HG02763 (cell line): ENCODE results near the gene TMEM54.

Experiments used
- ATAC-seq: cut with Tn5 transposase; IDR thresholded peaks from one replicate; pipeline ENCODE4 v1.9.1; 2021; ENCODE audit warnings: mild to moderate bottlenecking, moderate library complexity; ENCODE audit not compliant: unreplicated experiment

Gene TMEM54

DNA sequence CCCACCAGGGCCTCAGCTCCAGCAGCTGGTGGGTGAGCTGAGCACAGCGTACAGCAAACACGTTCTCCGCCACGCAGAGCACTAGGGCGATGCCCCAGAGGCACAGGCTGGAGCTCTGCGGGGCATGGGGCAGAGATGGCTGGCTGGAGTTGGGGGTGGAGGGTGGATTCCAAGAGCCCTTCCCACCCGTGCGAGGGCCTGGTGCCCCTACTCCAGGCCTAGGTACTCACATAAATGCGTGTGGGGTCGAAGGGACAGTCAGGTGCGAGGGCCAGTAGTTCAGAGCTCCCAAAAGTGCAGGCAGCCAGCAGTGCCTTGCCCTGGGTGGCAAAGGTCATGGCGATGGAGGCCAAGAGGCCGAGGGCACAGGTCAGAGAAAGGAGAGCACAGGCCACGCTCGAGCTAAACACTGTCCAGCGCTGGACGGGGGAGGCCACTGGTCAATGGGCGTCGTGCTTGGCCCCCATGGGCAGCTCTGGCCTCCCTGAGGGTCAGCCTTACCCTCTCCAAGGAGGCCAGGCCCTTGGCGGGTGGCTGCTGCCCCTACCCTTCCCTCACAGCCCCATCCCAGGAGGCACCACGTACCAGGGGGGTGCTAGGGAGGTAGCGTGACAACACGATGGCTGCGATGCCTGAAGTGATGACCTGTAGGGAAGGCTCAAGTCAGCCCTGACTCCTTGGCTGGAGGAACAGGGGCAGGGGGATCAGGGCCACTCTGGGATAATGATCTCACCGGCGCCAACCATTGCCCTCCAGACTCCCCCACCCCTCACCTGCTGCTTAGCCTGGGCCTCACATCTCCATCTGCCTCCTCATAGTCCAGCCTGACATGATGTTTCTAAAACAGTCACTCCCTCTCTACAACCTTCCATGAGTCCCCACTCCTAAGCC is 5.6 kb downstream of the TMEM54 start:
- no peak for ATAC-seq

GRCh38 chr1:32894681-32895080 is 6.5 kb downstream of the TMEM54 start:
- no peak for ATAC-seq

DNA sequence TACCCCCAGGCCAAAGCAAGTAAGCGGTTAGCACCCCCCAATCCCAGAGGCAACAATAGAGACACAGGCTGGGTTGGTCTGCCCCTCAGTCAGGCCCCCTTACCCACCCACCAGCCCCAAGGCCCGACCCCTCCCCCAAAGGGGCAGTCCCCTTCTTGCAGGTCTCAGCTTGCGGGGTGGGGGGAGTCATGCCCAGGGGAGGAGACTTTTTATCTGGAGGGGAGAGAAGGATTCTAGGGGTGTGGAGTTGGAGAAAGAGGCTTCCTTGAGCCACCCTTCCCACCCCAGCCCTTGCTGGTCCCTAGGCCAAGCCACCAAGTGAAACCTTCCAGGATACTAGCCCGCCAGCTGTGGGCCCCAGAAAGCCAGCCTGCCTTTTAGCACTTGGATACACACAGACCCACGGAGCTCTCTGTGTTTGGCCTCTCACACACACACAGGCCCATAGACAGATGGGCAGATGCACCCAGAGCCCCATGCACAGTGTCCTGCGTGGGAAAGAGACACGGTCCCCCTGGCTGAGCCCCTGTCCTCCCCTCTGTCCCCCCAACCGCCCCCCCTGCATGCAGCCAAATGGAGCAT is 7.1 kb downstream of the TMEM54 start:
- no peak for ATAC-seq

DNA sequence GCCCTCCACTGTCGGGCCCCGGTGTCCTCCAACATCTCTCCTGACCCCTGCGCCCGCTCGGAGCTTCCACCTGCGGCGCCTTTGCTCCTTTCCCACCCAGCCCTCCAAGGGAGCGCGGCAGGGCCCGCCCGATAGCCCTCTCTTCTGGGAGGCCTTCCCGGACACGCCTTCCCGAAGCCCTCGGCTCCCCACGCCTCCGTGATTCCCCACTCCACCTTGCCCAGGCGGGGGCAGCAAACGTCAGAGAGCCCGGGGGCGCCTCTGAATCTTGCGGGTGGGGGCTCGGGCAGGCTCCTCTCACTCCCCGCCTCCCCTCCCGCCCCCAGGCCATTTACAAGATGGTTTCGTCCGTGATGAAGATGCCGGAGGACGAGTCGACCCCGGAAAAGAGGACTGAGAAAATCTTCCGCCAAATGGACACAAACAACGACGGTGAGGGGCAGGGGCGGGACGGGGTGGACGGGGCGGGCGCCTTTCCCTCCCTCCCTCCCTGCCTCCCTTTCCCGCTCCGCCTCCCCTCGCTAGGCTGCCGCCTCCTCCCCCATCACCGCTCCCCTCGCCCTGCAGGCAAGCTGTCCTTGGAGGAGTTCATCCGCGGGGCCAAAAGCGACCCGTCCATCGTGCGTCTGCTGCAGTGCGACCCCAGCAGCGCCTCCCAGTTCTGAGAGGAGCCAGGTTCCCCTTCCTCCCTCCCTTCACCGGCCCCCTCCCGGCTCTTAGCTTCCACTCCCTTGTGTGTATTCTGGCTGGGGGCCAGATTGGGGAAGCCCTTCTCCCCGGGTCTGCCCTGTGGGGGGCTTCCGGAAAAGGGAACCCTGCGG is 7.8 kb downstream of the TMEM54 start:
- ATAC-seq: no peak

DNA sequence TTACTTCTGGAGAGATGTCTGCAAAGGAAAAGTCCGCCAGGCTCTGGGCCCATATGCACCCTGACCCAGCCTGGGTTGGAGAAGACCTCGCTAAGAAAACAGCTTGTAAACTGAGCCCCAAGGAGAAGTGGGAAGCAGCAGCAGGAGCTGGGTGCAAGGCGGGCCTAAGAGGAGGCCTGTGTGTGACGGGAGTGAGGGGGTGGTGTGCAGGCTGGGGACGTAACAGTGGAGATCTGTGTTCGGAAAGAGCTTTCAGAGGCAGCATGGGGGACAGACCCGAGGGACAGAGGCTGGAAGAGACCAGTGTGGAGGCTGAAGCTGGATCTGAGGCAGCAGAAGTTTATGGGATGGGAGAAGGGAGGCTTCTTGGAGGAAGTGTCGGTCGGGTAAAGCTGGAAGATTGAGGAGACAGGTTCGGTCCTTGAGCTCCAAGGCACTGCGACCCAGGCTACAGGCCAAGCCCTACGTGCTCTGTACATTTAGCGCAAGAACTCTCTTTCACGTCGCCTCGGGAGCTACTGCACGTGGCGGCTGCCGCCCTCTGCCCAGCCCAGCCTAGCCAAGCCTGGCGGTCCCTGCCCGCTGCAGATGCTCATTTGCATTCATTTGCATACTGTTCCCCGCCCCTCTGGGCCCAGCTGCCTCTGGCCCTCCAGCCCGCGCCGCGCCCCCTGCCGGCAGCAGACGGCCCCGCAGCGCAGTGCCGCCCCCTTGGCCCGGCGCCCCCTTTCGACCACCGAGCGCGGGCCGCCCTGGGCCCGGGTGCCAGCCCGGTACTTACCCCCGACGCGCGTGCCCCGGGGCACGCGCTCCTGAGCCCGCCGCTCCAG is 8.6 kb downstream of the TMEM54 start:
- no peak for ATAC-seq

- no peak for ATAC-seq
Measured at GRCh38 chr1:32891630-32892029, 9.6 kb downstream of the TMEM54 start.

DNA sequence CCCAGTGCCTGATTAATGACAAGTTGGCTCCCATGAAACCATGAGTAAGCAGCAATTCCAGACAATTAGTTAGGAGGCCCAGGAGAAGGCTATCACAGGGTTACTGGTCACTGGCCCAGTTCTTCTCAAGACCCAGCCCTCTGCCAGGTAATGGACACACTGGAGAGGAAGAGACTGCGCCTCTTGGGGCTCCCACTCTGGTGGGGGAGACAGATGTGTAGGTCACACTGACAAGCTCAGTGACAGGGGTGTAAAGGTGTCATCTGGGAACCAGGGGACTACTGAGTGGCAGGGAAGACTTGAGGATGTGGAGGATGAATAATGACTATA is 10.0 kb downstream of the TMEM54 start:
- no peak for ATAC-seq

DNA sequence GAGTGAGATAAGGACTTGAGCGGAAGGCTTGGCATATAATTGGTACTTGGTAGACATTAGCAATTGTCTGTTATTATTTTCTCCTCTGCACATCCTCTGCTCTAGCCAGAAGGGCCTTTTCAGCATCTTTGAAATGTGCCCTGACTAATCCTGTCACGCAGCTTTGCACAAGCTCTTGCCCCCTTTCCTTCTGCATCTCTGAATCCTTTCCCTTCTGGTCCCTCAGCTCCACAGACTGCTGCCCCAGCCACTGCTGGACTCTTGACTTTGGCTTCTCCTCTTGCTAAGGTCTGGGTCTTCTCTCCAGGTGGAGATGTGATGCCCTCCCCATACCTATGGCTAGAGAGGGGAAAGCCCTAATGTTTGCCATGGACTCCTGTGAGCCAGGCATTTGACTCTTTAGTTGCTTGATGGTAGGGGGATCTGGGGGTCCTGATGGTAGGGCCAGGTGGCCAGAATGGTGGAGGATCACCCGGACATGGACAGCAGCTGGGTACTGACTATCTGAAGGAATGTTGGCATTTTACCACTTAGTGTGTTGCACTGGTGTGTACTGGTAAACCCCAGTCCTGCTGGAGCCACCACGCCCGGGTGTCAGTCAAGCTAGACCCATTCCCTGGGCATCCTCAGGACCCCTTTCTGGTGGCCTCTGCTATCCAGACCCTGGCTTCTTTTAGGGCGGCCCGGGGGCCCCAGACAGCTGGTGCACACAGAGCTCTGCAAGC is 10.5 kb downstream of the TMEM54 start:
- no peak for ATAC-seq

GRCh38 chr1:32889731-32890278 is 11.4 kb downstream of the TMEM54 start:
- ATAC-seq: no peak

GRCh38 chr1:32888677-32889420 is 12.3 kb downstream of the TMEM54 start:
- no peak for ATAC-seq

GRCh38 chr1:32888134-32888533 is 13.1 kb downstream of the TMEM54 start:
- no peak for ATAC-seq

- no peak for ATAC-seq
Measured at GRCh38 chr1:32887623-32888022, 13.6 kb downstream of the TMEM54 start.

GRCh38 chr1:32886828-32887414 is 14.3 kb downstream of the TMEM54 start:
- ATAC-seq: no peak

DNA sequence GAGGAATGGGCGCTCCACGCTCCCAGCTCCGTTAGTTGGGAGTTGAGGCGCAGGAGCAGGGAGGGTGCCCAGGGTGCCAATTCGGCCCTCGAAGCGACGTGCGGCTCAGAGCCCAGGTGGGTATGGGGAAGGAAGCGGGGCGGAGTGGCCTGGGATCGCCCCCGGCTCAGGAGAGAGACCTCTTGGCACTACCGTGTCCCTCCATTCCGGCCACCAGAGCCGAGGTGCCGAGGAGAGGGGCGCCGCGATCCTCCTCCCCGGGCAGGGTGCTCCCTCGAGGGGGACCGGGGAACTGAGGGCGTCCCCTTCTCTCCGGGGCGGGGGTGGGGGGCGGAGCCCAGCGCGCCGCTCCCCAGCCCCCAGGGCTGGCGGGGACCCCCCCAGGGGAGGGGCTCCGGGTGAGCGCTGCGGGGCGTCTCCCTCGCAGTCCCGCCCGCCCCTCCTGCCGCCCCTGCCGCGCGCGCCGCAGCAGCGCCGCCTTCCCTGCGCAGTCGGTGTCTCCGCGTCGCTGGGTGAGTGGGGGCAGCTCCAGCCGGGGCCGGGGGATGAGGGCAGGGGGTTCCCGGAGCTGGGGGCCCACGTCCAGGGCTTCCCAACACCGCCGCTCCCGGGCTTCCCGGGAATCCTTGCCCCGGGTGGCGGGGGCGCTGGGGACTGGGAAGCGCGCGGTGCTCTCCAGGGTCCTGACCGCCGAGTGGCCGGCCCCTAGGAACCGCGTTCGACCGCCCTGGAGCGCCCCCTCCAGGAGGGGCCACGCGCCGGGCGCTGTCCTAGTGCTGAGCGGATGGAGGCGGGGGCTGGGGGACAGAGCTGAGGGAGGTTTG is 15.0 kb downstream of the TMEM54 start, which contains the start of gene HPCA:
HPCA (plus strand) TSS at position 488 of the 824 bp plus-strand sequence. CDS start 2,408 bp downstream, outside the sequence.
- ATAC-seq: no peak

- ATAC-seq: no peak
Measured at GRCh38 chr1:32885676-32886003, 15.5 kb downstream of the TMEM54 start.

GRCh38 chr1:32884726-32885125 is 16.5 kb downstream of the TMEM54 start:
- no peak for ATAC-seq

DNA sequence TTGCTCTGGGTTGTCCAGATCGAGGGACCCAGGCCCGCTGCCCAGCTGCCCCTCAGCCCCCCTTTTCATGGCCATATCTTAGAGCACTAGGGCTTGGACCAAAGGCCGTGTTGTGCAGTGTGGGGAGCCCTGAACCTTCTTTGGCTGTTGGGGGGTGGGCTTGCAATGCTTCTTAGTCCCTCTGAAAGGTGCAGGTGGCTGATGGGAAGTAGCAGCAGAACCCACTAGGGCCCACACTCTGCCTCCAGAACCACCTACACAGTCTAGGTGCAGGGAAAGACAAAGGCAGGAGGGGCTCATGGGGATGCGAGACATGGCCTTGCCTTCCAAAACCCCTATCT is 17.2 kb downstream of the TMEM54 start:
- no peak for ATAC-seq
